Lung (tissue), 12 donors: Measurements from ENCODE around the gene SND1. TPM values are rescaled to one million over a fixed set of nuclear protein-coding genes. Genes with fewer than 3 reads are reported as not detected.

Source experiments
- ATAC-seq: fragments of 200-7000 bp; cut with Tn5 transposase; one replicate; pipeline ENCODE4 v1.9.1; 2020; ENCODE audit warnings: moderate number of reproducible peaks; ENCODE audit not compliant: insufficient read depth, low FRiP score
- DNase-seq, 3 donors: peaks; one replicate each; pipeline ENCODE4 v3.0.0-alpha.2; 2013 to 2017
- H3K27ac ChIP-seq, 2 donors: one replicate each; pipeline ENCODE4 v1.5.1; 2013; ENCODE audit warnings: mild to moderate bottlenecking in 2 of 2, moderate library complexity in 2 of 2, control low read depth in 1 of 2, inconsistent platforms in 1 of 2, low read depth in 1 of 2, low read length in 1 of 2
- H3K27me3 ChIP-seq, 3 donors: one replicate each; pipeline ENCODE4 v1.5.1; 2013; ENCODE audit warnings: low read length in 2 of 3; ENCODE audit not compliant: control insufficient read depth in 3 of 3, insufficient read depth in 3 of 3
- H3K36me3 ChIP-seq, 4 donors: one replicate each; pipeline ENCODE4 v1.5.1; 2013; ENCODE audit warnings: low read length in 4 of 4, mild to moderate bottlenecking in 1 of 4, moderate library complexity in 1 of 4; ENCODE audit not compliant: control insufficient read depth in 4 of 4, insufficient read depth in 4 of 4
- H3K4me1 ChIP-seq, 5 donors: one replicate each; pipeline ENCODE4 v1.5.1; 2013; ENCODE audit warnings: low read length in 5 of 5, mild to moderate bottlenecking in 2 of 5, moderate library complexity in 1 of 5; ENCODE audit not compliant: control insufficient read depth in 5 of 5, insufficient read depth in 5 of 5
- H3K4me3 ChIP-seq: one replicate; pipeline ENCODE4 v1.5.1; 2013; ENCODE audit warnings: mild to moderate bottlenecking, control low read depth, moderate library complexity
- H3K9ac ChIP-seq, 2 donors: one replicate each; pipeline ENCODE4 v1.5.1; 2013; ENCODE audit warnings: low read length in 2 of 2, control low read depth in 1 of 2; ENCODE audit not compliant: insufficient read depth in 1 of 2
- H3K9me3 ChIP-seq, 4 donors: one replicate each; pipeline ENCODE4 v1.5.1; 2013; ENCODE audit warnings: low read length in 3 of 4, mild to moderate bottlenecking in 1 of 4, moderate library complexity in 1 of 4; ENCODE audit not compliant: control insufficient read depth in 4 of 4, insufficient read depth in 3 of 4
- WGBS, 2 donors: extraction: QIAGEN DNeasy Blood & Tissue Kit; methylation state at CpG; one replicate each; pipeline ENCODE4 v1.1.7; 2013; 5-methylcytosine and 5-hydroxymethylcytosine counted together
- polyA plus RNA-seq, 2 donors: library from polyadenylated mRNA; stranded (reverse); fragments of 200-250 nt; gene quantifications; one replicate each; pipeline ENCODE4 v1.2.1, GENCODE V29; 2013
- total RNA-seq, 2 donors: library from RNA; depleted of rRNA in 1 of 2; stranded (reverse); fragments of >200 nt in 1 of 2; gene quantifications; one replicate each; pipeline ENCODE4 v1.2.1, GENCODE V29; 2014 to 2021
- TF ChIP-seq, protein P1 (sequence below): IDR thresholded peaks from 2 replicates; pipeline ENCODE4 v1.5.1; 2012; ENCODE audit warnings: mild to moderate bottlenecking; ENCODE audit errors: control extremely low read depth, extremely low read depth
- donor health status: control.
- donor health status: control.
- donor health status: Bipolar disorder and iron deficiency.
- donor health status: healthy.
- donor health status: DM: yes; HTN: yes; CAD: no.

SND1 gene
- total and polyA plus RNA-seq, 4 donors: 94.5 to 210 (median 137) TPM

DNA sequence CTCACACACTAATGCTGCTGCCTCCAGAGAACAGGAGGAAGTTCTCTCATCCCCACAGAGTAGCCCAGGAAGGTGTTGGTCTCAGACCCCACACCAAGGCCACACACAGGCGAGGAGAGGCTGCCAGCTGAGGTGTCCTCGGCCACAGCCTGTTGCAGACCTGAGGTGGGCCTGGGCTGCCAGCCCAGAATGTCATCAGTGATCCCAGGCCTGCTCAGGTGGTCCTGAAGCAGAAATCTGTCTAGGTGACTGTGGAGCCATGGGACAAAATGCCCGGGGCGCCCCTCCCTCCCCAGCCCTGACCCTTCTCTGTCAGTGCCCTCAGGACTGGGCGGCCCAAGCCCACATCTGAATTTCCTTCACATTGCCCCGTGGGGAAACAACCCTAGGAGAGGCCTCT, 422.7 kb downstream of the SND1 start:
- Histone ChIP-seq H3K9me3 (no peaks in the 10 kb centered on the region), H3K4me1 (peaks cover 0 to 23% (median 9%) of the 10 kb centered on the region in 5 donors), H3K27ac (no peak overlapping the region), H3K9ac (no peak overlapping the region), H3K4me3 (no peak overlapping the region), H3K27me3 (no peaks in the 10 kb centered on the region), H3K36me3 (peaks cover 0 to 22% (median 4%) of the 10 kb centered on the region in 4 donors)
- DNase-seq (no peak), ATAC-seq (no peak)
- WGBS, 2 donors: 86 to 89% methylated on average over 6 of the region's 6 CpGs
- TF ChIP-seq, protein P1, sequence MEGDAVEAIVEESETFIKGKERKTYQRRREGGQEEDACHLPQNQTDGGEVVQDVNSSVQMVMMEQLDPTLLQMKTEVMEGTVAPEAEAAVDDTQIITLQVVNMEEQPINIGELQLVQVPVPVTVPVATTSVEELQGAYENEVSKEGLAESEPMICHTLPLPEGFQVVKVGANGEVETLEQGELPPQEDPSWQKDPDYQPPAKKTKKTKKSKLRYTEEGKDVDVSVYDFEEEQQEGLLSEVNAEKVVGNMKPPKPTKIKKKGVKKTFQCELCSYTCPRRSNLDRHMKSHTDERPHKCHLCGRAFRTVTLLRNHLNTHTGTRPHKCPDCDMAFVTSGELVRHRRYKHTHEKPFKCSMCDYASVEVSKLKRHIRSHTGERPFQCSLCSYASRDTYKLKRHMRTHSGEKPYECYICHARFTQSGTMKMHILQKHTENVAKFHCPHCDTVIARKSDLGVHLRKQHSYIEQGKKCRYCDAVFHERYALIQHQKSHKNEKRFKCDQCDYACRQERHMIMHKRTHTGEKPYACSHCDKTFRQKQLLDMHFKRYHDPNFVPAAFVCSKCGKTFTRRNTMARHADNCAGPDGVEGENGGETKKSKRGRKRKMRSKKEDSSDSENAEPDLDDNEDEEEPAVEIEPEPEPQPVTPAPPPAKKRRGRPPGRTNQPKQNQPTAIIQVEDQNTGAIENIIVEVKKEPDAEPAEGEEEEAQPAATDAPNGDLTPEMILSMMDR: no peak

DNA sequence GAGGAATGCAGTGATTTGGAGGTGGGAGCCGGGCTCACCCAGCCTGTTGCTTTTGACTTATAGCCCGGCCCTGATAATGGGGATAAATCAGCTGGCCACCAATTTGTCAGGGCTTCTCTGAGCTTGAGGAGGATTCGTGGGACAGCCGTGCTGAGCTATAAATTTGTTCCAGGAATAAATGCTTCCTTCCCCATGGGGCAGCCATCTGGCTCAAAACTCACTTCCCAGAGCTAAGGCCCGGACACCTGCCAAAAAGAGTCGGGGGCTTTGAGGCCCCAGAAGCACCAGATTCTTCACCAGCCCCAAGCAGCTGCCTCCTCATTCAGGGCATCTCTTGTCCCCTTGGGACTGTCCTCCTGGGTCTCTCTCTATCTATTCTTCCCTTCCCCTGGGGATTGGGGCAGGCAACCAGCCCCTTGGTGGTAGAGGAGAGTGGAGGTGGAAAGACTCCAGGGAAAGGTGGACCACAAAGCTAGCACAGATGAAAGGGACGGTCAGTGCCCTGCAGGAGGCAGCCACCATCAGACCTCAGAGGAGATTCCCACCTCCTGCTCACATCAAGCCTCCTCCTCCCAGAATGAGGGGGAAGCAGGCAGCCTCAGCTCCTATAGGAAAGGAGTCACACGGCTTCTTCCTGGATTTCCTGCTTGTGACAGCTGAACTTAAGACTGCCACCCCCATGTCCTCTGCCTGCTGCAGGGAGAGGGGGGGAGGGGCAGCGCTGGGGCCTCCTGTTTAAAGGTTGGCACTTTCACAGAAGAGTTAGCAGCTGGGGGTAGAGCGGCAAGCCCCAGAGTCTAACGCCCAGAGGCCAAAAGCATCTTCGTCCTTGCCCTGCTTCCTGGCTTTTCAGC, 423.5 kb downstream of the SND1 start:
- Histone ChIP-seq H3K27ac (no peak overlapping the region), H3K27me3 (no peaks in the 10 kb centered on the region), H3K9ac (no peak overlapping the region), H3K9me3 (no peaks in the 10 kb centered on the region), H3K4me1 (peaks cover 0 to 23% (median 9%) of the 10 kb centered on the region in 5 donors), H3K4me3 (no peak overlapping the region), H3K36me3 (peaks cover 0 to 20% (median 4%) of the 10 kb centered on the region in 4 donors)
- WGBS, 2 donors: 75 to 79% methylated on average over 12 of the region's 12 CpGs
- DNase-seq (no peak), ATAC-seq (no peak)
- TF ChIP-seq, protein P1: no peak

DNA sequence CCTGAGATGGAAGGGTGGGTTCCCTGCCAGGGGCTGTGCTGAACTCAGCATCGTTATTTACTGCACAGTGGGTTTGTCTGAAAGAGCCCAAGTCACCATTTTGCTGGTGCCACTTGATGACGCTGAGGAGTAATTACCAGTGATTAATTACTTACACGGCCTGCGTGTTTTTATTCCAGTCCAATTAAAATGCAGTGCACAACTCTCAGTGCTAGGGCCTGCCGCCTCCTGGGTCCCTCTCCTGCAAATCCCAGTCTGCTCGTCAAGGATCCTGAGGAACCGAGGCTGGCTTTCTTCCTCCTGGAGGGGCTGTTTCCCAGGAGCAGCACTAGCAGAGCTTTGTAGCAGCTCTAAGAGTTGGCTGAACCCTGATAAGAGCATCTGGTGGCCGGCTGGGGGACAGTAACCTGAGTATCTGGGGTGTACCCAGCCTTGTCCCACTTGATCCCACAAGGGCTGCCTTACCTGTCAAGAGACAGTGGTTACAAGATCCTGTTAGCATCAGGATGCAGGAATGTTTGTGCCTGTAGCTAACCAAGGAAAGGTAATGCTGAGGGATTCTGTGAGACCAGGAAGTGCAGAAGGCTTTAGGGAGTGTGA, 424.3 kb downstream of the SND1 start:
- Histone ChIP-seq H3K9ac (no peak overlapping the region), H3K27me3 (no peaks in the 10 kb centered on the region), H3K36me3 (peaks cover 0 to 22% (median 6%) of the 10 kb centered on the region in 4 donors), H3K9me3 (no peaks in the 10 kb centered on the region), H3K4me1 (peaks cover 0 to 23% (median 9%) of the 10 kb centered on the region in 5 donors), H3K27ac (no peak overlapping the region), H3K4me3 (no peak overlapping the region)
- WGBS, 2 donors: 90 to 92% methylated on average over 8 of the region's 8 CpGs
- DNase-seq (no peak), ATAC-seq (no peak)
- TF ChIP-seq, protein P1: no peak
